OCI-LY7 (cell line): Measurements from ENCODE around the gene PARM1.

Experiments
- EZH2phosphoT487 ChIP-seq: fragments of 200-600 bp; sonication (generic); IDR thresholded peaks from 2 replicates; pipeline ENCODE4 v1.6.1; 2018; ENCODE audit warnings: low read depth, borderline replicate concordance, mild to moderate bottlenecking, mixed run types, antibody characterized with exemption, low read length, moderate library complexity, mixed read lengths
- TF ChIP-seq, protein P1 (sequence below): fragments of 200-600 bp; sonication (generic); conservative IDR thresholded peaks from 2 replicates; pipeline ENCODE4 v1.5.1; 2014; ENCODE audit warnings: mild to moderate bottlenecking, antibody characterized with exemption, low read length, moderate library complexity, mixed read lengths

DNA sequence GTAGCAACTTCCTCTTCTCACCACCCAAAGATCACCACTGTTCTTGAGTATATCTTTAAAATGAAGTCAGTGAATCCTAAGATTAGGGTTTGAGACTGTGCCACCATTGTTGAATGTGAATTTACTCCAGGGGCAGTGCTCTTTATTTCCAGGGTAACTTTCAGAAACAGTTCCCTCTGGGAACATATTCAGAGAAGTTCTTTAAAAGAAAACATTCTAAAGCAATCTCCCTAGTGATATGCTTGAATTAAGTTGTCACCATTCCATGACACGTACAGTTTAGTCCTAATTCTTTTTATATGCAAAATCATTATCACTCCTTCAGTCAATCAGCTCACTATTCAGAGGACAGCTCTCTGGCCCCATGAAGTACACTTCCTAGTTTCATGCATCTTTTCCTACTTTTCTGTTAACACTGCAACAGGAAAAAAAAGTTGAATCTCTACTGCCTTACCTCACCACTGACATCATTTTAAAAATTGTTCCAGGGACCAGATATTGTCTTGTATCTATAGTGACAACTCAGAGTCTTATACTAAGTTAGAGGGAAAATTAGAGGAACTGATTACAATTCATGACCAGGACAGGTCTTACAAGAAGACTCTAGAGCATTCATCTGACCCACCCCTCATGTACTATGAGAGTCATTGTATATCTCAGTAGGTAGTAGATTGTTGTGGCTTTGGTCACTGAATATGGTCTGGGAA, 49.8 kb downstream of the PARM1 start:
- TF ChIP-seq, protein P1, sequence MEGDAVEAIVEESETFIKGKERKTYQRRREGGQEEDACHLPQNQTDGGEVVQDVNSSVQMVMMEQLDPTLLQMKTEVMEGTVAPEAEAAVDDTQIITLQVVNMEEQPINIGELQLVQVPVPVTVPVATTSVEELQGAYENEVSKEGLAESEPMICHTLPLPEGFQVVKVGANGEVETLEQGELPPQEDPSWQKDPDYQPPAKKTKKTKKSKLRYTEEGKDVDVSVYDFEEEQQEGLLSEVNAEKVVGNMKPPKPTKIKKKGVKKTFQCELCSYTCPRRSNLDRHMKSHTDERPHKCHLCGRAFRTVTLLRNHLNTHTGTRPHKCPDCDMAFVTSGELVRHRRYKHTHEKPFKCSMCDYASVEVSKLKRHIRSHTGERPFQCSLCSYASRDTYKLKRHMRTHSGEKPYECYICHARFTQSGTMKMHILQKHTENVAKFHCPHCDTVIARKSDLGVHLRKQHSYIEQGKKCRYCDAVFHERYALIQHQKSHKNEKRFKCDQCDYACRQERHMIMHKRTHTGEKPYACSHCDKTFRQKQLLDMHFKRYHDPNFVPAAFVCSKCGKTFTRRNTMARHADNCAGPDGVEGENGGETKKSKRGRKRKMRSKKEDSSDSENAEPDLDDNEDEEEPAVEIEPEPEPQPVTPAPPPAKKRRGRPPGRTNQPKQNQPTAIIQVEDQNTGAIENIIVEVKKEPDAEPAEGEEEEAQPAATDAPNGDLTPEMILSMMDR: no peak
- no peak for TF ChIP-seq EZH2phosphoT487
